ENCODE results near the gene TLE7. TPM values are rescaled to one million over a fixed set of nuclear protein-coding genes. Genes with fewer than 3 reads are reported as not detected.

Gene TLE7
- total and polyA plus RNA-seq, 2 of the 4 experiments (the other 2 are of a cell fraction): not detected

GRCh38 chr16:71440669-71441347 is 1.0 kb downstream of the TLE7 start:
- no peak overlapping the region for H2BK5ac ChIP-seq (ENCODE audit: low read depth, low read length, poor library complexity, severe bottlenecking)
- in situ Hi-C loops (cut with MboI; ENCODE audit: low sequenced_read_pairs) (no loop called here), intact Hi-C loops (cut with micrococcal nuclease) (no loop called here), dilution Hi-C loops (cut with HindIII; ENCODE audit: low sequenced_read_pairs, unreplicated experiment) (no loop called here)
- H2BK15ac ChIP-seq (ENCODE audit: low read depth, low read length): no peak overlapping the region
- peaks cover 1% of the 10 kb centered on the region for H3K27me3 ChIP-seq (ENCODE audit: control insufficient read depth, insufficient read depth, low read length)
- H3K4me2 ChIP-seq (ENCODE audit: low read depth, low read length): no peak overlapping the region
- no peaks in the 10 kb centered on the region for H4K20me1 ChIP-seq (ENCODE audit: insufficient read depth, low read length)
- no peak overlapping the region for H3K9ac ChIP-seq (ENCODE audit: low read depth, low read length)
- H2AFZ ChIP-seq (replicated peaks; ENCODE audit: low read length, poor library complexity): no peak overlapping the region
- no peaks in the 10 kb centered on the region for H3K36me3 ChIP-seq (ENCODE audit: control insufficient read depth, insufficient read depth, low read length)
- no peak overlapping the region for H3K23ac ChIP-seq (ENCODE audit: low read depth, low read length)
- no peak overlapping the region for H2BK20ac ChIP-seq (ENCODE audit: low read depth, low read length)
- H3K4me1 ChIP-seq (ENCODE audit: control insufficient read depth, insufficient read depth, low read length): no peaks in the 10 kb centered on the region
- H4K5ac ChIP-seq (ENCODE audit: low read depth, low read length): no peak overlapping the region
- no peak overlapping the region for H3K27ac ChIP-seq (ENCODE audit: insufficient read depth, low read length)
- H3K9me3 ChIP-seq (ENCODE audit: control insufficient read depth, insufficient read depth, low read length): peaks cover 35% of the 10 kb centered on the region
- no peak overlapping the region for H3K4ac ChIP-seq (ENCODE audit: low read depth, low read length)
- H4K8ac ChIP-seq (ENCODE audit: low read depth in 2 of 2, low read length in 2 of 2): no peak overlapping the region
- DNase-seq (no peak), ATAC-seq (ENCODE audit: low read depth) (no peak)
- no peak overlapping the region for H3K14ac ChIP-seq (replicated peaks; ENCODE audit: low read depth, low read length)
- H2AK5ac ChIP-seq (ENCODE audit: low read depth, low read length): no peak overlapping the region
- no peak overlapping the region for H2BK120ac ChIP-seq (ENCODE audit: low read depth, low read length)
- BruUV-seq (replicated peaks): no TSS peak
- no peak overlapping the region for H3K18ac ChIP-seq (ENCODE audit: low read depth, low read length)
- 59% methylated on average over 5 of the region's 25 CpGs; no CpG with 5 or more reads in 1 of the 2 experiments for WGBS, 2 experiments (ENCODE audit: extremely low coverage in 2 of 2, insufficient read length in 1 of 2)
- ChIA-PET CTCF (no interaction called here), POLR2A (ENCODE audit: unreplicated experiment) (no interaction called here)
- no peak for TF ChIP-seq RAD21 (IDR thresholded peaks at IDR 0.05; ENCODE audit: low read length)
- TF ChIP-seq USF2 (IDR thresholded peaks at IDR 0.05; ENCODE audit: low read depth, low read length): no peak
- no peak for TF ChIP-seq ELK1 (IDR thresholded peaks at IDR 0.05; ENCODE audit: borderline replicate concordance, low read depth, low read length)
- TF ChIP-seq NFE2L2 (IDR thresholded peaks at IDR 0.05; ENCODE audit: low read depth, low read length): no peak
- no peak for TF ChIP-seq BHLHE40 (IDR thresholded peaks at IDR 0.05; ENCODE audit: low read depth, low read length)
- TF ChIP-seq FOS (IDR thresholded peaks at IDR 0.05; ENCODE audit: low read depth, low read length): no peak
- TF ChIP-seq SMC3 (IDR thresholded peaks at IDR 0.05; ENCODE audit: low read depth, low read length): no peak
- TF ChIP-seq CHD1 (IDR thresholded peaks at IDR 0.05; ENCODE audit: low read depth, low read length): no peak
- no peak for TF ChIP-seq RCOR1 (IDR thresholded peaks at IDR 0.05; ENCODE audit: insufficient replicate concordance, low read length)
- TF ChIP-seq MXI1 (IDR thresholded peaks at IDR 0.05; ENCODE audit: borderline replicate concordance, low read depth, low read length): no peak
- no peak for TF ChIP-seq RFX5 (IDR thresholded peaks at IDR 0.05; ENCODE audit: low read depth, low read length)
- TF ChIP-seq CEBPB (IDR thresholded peaks at IDR 0.05; ENCODE audit: low read depth, low read length): no peak
- no peak for TF ChIP-seq CTCF (conservative IDR thresholded peaks at IDR 0.05; ENCODE audit: low read depth, low read length)
- no peak for TF ChIP-seq MAZ (IDR thresholded peaks at IDR 0.05; ENCODE audit: borderline replicate concordance, low read depth, low read length)
- no peak overlapping the region for H3K4me3 ChIP-seq (ENCODE audit: insufficient read depth, low read depth, low read length)
- no peak overlapping the region for H4K91ac ChIP-seq (ENCODE audit: insufficient read depth, low read depth, low read length)
- H3K79me1 ChIP-seq (ENCODE audit: low read depth in 1 of 2, low read length in 2 of 2): no peaks in the 10 kb centered on the region
- H2AK9ac ChIP-seq (replicated peaks; ENCODE audit: low read depth, low read length, poor library complexity): peak overlapping the region; percentile 61
- H3K56ac ChIP-seq (ENCODE audit: extremely low read depth, insufficient read depth, low read length): no peak overlapping the region
- H3K9me1 ChIP-seq (ENCODE audit: insufficient read depth, low read length): no peaks in the 10 kb centered on the region
